Measurements from ENCODE around the gene COL9A3.

COL9A3 gene

DNA sequence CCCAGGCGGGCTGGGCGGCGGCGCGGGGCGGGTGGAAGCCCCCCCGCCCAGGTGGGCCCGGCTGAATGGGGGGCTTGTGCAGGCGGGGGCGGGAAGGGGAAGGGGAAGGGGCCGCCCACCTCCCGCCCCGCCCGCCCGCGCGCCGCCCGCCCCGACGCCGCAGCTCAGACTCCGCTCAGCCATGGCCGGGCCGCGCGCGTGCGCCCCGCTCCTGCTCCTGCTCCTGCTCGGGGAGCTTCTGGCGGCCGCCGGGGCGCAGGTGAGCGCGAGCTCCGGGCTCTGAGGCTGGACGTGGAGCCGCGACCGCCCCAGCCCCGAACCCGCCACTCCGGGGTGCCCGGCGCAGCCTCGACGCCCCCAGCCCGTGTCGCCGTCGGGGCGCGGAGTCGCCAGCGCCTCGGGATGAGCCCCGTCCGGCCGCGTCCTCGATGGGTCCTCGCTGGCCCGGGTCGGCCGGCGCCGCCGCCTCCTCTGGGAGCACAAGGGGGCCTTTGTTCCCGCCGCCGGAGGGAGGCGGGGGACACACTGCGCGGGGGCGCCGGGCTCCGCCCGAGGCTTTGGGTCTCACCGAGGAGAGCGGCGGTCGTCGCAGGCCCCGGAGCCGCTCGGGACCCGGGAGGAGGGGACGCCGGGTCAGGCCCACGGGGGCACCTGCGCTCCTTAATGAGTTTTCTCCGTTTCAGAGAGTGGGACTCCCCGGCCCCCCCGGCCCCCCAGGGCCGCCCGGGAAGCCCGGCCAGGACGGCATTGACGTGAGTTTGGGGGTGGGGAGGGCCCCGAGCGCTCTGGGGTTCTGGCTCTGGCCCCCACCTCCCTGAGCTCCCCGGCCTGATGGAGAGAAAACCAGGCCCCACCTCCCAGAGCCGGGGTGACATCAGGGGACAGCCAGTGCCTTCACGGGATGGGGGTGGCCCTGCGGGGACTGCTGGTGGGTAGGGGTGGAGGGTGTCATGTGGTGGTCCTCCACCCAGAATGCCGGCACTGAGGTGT, at the start of gene COL9A3:
TSS of gene COL9A3 (plus strand) at position 167 of the 990 bp plus-strand sequence. CDS start at position 182, 15 bp downstream.
- no peak for DNase-seq (ENCODE audit: extremely low read depth in 1 of 2, low read depth in 1 of 2)

DNA sequence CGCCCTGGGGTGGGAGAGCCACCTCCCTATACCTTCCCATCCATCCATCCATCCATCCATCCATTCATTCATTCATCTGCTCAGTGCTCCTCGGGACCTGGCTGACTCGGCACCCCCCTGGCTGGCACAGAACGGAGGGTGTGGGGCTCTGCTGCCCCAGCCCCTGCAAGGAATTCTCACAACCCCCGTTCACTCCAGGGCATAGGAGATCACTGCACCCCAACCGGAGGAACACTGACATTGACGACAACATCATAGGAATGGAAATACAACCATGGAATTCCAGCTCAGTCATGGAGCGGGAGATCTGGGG, 48.7 kb upstream of the COL9A3 start:
- no peak for DNase-seq (ENCODE audit: extremely low read depth in 1 of 2, low read depth in 1 of 2)

DNA sequence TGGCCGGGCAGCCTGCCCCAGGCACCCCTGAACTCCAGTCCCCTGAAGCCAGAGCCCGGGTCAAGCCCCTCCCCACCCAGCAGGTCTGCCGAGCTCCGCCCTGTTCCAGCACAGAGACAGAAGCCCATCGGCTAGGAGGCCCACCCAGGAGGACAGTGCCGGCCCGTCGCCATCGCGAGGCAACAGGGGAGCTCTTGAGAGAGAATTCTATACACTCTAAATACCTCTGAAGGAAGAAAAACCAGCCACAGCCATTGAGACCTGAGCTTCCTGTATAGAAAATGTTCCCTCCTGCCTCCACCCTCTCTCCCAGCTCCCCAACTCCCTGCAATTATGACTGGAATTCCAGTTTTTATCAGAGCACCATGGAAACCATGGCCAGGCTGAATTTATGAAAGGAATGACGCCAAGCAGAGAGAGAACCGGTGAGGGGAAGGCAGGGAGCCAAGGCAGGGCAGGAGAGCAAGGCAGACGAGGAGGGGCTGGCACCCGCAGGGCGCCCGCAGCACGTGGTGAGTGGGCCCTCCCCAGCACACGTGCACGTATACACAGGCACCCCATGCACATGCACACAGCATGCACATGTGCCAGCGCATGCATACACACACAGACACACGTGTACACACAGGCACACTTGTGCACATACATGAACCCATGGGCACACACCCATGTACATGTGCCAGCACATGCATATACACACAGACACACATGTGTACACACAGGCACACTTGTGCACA, 48.1 kb upstream of the COL9A3 start:
- no peak for DNase-seq (ENCODE audit: extremely low read depth in 1 of 2, low read depth in 1 of 2)

DNA sequence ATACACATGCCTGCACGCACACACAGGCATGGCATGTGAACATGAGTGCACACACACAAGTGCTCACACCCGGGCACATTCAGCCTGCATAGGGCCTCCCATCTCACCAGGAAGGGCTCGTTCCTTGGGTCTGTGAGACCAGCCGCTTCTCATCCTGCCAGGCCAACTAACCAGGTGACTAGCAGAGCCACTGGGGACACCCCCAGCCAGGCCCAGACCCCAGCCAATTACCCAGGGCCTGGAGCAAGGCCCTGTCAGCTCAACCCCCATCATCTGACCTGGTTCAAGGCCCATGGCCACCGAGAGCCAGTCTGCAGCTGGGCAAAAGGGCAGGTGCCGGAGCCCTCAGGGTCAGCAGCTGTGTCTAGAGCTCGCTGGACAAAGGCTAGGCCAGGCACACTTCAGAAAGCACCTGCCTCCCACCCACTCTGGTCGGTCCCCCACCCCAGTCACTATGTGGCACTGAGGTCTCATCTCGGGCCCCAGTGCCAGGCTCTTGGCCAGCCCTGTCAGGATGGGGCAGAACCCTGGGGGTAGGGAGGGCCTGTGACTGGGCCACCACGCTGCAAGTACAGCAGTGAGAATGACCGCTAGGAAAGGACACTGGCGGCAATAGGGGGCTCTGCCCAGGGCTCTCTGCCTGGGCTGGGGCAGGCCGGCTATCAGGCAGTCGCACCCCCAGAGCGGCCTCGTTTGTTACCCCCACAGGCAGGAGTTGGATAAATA, 47.3 kb upstream of the COL9A3 start:
- DNase-seq (ENCODE audit: extremely low read depth in 1 of 2, low read depth in 1 of 2): no peak

DNA sequence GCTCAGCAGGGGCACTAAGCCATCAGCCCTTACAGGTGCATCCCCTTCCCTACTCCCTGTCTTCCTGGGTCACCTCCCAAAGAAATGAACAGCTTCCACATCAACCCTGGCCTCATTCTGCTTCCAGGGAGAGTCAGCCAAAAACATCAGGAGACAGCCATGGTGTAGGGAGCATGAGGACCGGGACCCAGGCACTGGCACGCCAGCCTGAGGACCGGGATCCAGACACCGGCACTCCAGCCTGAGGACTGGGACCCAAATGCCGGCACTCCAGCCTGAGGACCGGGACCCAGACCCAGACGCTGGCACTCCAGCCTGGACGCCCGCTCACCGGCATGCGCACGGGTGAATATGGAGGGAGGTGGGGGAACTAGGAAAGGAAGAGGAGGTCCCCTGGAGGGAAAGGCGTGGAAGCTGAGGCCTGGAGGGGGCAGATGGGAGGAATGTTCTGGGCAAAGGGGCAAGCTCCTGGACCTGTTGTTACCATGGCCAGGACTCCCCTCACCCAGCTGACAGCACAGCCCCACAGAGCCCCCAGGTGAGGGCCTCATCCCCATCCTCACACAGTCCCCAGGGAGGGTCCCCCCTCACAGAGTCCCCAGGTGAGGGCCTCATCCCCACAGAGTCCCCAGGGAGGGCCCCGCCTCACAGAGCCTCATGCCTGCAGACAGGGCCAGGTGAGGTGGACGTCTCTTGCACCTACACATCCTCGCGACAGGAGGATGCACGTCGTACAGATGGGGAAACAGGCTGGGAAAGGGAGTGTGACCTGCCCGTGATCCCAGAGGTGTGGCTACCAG, 46.5 kb upstream of the COL9A3 start:
- no peak for DNase-seq (ENCODE audit: extremely low read depth in 1 of 2, low read depth in 1 of 2)

DNA sequence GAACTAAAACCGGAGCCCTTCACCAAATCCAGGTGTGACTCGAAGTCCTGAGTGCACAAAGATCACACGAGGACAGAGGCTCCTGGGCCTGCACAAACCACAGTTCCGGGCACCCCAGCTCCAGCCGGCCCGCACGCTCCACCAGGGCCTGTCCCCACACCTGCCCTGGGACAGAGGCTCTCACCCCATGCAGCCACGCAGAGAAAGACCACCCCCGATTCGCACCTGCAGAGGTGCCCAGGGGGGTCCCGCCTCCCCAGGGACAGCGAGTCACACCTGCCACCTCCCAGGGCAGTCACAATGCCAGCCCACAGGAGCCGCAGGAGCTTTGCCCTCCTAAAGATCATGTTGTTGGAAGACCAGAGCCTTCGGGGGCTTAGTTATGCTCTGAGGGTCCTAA, 45.9 kb upstream of the COL9A3 start:
- no peak for DNase-seq (ENCODE audit: extremely low read depth in 1 of 2, low read depth in 1 of 2)

DNA sequence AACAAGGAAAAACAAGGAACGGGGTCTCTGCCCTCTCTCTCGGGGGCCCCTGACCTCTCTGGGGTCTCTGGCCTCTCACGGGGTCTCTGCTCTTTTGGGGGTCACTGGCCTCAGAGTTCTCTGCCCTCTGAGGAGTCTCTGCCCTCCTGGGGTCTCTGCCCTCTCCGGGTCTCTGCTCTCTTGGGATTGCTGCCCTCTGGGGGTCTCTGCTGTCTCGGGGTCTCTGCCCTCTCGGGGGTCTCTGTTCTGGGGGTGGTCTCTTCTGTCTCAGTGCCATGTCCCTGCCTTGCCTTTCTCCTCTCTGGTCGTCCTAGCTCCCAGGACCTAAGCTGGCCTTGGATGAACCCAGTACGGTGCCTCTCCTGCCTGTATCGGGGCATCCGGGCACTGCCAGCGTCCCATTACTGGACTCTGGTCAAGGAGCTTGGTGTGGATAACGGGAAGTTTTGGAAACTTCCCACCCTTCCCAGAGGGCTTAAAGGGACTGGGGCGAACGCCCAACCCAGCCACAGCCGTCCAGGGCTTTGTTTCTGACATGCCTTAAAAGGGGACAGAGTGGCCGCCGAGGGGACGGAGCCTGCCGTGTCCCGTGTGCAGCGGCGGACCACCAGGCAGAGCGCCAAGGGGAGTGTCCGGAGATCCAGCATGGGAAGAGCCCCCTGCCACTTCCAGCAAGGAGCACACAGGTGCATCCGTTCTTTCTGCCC, 45.3 kb upstream of the COL9A3 start:
- no peak for DNase-seq (ENCODE audit: extremely low read depth in 1 of 2, low read depth in 1 of 2)

DNA sequence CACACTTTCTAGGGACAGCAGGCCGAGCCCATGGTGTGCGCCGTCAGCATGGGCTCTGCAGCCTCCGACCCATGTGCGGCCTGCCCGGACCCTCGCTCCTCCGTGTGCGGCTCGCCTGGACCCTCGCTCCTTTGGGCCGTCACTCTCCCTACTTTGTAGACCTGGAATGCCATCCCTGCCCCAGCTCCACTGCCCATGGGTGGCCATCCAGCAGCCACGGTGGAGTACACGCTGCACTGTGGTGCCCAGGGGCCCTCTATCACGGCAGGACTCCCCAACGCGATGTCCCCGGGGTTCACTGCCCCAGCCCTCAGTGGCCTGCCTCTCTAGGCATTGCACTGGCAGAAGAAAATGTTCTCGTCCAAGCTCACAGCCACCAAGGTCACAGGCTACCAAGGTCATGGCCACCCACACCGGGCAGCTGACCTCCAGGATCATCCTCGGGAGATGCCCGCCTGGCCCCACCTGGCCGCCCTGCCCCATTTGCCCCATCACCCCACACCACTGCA, 44.7 kb upstream of the COL9A3 start:
- DNase-seq (ENCODE audit: extremely low read depth in 1 of 2, low read depth in 1 of 2): no peak

DNA sequence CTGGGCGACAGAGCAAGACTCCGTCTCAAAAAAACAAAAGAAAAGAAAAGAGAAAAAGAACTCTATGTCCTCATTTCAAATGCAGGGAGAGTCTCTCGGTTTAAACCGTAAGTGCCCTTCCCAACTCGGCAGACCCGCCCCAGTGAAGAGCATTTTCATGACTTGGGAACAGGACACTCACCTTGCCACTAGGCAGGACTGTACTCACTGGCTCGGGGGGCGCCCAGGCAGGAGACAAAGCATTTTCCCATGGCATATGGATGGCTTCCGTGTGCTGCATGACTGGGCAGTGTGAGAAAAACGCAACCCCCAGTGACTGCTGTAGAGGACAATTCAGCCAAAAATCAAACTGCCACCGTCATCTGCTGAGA, 44.2 kb upstream of the COL9A3 start:
- no peak for DNase-seq (ENCODE audit: extremely low read depth in 1 of 2, low read depth in 1 of 2)

DNA sequence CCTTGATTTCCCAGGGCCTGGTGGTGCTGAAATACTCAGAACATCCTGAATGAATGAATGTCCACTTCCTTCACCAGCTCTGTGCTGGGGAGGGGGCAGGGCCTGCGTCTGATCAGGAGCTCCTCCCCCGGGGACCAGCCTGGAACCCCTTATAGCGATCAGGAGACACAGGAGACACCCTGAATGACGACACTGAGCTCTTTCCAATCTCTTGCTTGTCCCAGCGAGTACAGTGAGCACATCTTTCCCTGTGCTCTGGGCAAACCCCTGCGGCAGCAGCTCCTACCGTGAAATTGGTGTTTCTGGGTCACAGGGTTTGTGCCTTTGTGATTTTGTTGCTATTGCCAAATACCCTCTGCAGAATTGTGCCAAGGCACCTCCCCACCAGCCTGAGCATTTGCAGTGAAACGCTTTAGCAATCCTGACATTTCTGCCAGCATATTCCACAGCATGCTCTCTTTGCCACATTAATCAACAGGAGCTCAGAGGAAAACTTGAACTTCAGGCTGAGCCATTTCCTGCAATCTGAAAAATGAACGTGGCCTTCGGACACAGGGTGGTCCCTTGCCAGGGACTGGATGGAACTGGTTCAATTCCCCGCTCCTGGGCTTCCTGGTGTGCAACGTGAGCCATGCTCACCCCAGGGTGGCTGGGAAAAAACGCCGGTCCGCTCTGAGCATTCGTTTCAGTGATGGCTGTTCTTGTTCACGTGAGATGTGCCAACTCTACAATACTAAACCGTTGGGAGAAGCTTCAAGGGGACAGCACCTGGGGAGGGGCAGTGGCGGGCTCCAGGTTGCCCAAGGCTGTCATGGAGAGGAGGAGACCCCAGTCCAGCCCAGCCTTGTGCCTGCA, 43.6 kb upstream of the COL9A3 start:
- no peak for DNase-seq (ENCODE audit: extremely low read depth in 1 of 2, low read depth in 1 of 2)

DNA sequence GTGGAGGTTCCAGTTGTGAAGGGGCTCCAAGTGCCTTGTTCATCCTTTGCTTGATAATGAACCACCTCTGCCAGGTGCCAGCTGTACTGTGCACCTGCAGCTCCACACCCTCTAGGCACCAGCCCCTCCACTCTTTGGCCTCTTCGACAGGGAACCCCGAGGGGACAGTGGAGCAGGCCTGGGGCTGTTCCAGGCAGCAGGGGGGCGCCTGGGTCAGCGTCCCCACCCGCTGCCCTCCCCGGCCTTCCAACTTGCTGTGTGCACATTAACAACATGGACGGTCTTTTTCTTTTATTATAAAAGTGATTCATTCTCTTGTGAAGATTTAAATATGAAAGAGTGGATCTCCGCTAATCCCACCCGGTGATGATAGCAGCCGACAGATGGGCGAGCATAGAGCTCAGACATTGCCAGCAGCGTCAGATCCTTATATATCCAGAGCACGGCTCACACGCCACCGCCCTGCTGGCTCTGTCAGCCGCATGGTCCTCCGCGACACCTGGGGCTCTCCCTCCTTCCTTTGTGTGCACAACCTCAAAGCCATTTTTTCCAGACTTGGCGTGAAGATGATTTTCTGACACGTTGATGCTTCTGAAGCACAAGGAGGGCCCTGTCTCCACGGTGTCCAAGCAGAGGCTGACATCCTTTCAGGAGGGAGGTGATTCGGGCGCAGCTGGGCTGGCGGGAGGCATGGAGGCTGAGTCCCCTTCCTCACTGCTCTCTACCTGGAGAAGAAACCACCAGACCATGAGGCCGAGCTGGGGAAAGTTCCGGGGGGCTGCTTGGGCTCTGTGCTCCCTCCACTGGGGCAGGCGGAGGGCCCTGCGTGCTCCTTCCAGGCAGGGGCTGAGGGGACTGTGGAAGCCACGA, 42.8 kb upstream of the COL9A3 start:
- DNase-seq (ENCODE audit: extremely low read depth in 1 of 2, low read depth in 1 of 2): no peak

DNA sequence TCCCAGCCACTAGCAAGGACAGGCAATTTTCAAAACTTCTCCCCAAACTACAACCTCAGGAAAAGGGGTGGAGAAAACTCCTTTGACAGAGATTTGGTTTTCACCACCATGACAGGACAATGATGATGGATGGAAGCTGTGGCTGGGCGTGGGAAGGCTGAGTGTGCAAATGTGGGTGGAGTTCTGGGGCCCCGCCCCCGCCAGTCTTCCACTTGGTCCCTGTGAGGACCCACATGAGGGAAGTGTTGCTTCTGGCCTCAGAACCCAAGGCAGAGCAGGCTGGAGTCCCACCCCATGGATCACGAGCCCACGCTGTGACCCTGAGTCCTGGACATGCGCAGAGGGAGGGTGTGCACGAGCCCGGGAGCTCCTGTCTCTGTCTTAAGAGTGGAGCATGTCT, 42.1 kb upstream of the COL9A3 start:
- no peak for DNase-seq (ENCODE audit: extremely low read depth in 1 of 2, low read depth in 1 of 2)

DNA sequence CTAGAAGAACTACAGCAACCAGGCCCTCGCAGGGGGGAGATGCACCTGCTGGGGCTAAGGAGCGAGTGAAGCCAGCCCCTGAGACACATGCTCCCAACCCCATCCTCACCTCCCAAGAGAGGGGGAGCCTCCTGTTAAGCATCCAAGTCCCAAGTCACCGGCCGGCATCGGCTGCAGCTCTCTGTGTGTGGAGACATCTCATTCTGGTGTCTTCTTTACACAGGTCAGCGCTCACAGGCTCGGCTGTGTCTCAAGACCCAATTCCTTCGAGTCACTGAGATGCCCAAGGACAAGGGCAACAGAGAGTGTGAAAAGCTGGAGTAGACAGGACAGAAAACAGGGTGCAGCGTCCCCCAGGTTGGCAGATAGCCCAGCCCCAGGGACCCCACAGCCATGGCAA, 41.6 kb upstream of the COL9A3 start:
- DNase-seq (ENCODE audit: extremely low read depth in 1 of 2, low read depth in 1 of 2): no peak

DNA sequence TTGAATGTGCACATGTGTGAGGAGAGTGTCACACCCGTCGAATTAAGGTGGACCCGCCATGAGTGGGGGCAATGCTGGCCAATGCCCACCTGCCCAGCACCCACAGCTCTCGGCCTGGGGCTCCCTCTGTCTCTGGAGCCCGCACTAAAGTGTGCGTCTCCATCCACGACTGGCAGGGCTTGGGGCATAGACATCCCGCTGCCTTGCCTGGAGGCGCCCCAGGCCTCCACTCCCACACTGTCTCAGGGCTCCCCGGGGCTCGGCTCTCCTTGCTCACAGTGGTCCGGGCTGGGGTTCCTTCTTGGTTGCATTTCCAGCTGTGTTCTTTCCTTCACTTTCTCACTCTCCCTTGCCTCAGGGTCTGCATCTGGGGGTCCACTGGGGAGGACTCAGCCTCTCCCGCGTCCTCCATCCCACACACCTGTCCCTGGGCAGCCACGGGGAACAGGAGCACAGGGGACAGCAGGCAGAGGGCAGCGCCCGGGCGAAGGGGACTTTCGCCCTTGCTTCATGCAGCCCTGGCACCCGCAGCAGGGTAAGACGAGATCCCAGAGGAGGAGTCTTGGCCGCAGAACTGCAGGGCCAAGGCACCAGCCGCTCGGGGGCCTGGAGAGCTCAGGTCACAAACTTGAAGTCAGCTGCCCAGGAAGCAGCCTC, 40.7 kb upstream of the COL9A3 start:
- no peak for DNase-seq (ENCODE audit: extremely low read depth in 1 of 2, low read depth in 1 of 2)

DNA sequence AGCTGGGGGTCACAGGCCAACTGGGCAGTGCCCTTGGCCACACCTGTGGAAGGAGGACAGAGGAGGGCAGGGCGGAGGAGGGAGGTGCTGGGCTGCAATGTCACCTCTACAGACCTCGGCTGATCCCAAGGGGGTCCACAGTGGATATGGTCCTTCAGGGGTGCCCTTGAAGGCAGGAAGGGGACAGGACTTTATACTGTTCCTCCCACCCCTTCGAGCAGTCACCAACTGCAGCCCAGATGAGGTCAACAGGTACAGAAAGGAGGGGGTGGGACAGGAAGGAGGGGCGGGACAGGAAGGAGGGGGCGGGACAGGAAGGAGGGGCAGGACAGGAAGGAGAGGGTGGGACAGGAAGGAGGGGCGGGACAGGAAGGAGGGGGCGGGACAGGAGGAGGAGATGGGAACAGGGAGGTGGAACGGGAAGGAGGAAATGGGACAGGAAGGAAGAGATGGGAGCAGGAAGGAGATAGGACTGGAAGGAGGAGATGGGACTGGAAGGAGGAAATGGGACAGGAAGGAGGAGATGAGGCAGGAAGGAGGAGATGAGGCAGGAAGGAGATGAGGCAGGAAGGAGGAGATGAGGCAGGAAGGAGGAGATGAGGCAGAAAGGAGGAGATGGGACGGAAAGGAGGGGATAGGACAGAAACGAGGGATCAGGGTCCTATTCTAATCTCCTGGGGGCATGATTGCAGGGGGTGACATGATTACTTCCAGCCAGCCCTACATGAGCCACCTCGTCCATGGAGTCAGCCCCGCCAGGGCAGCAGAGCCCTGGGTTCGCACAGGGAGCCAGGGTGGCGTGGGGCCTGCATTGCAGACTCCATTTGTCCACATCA, 39.9 kb upstream of the COL9A3 start:
- DNase-seq (ENCODE audit: extremely low read depth in 1 of 2, low read depth in 1 of 2): peak in 1 of 2 donors; percentile 52

DNA sequence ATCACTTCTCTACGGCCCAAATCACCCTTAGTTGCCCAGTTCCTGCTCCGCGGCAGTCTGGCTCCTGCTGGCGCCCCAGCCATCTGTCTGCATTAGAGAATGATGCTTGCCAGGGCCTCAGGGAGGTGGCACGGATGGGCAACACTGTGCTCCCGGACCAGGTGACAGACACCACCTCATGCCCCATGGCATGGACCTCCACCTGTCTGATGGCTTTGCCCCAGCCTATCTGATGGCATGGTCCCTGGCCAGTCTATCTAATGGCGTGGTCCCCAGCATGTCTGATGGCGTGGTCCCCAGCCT, 39.4 kb upstream of the COL9A3 start:
- no peak for DNase-seq (ENCODE audit: extremely low read depth in 1 of 2, low read depth in 1 of 2)

DNA sequence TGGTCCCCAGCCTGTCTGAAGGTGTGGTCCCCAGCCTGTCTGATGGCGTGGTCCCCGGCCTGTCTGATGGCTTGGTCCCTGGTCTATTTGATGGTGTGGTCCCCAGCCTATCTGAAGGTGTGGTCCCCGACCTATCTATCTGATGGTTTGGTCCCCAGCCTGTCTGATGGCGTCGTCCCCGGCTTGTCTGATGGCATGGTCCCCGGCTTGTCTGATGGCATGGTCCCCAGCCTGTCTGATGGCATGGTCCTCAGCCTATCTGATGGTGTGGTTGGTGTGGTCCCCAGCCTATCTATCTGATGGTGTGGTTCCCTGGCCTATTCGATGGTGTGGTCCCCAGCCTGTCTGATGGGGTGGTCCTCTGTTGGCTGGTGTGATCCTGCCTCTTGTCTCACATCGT, 38.8 kb upstream of the COL9A3 start:
- DNase-seq (ENCODE audit: extremely low read depth in 1 of 2, low read depth in 1 of 2): no peak
